Tibial artery (tissue), 4 donors: Measurements from ENCODE around the gene ARSI.

ENCODE experiments used
- DNase-seq, 2 donors: peaks; one replicate each; pipeline ENCODE4 v3.0.0-alpha.2; 2019
- H3K27ac ChIP-seq, 2 donors: fragments of 200-600 bp; sonication (generic) in 1 of 2; 1 replicate in 1 of 2; 2 replicates in 1 of 2; pipeline ENCODE4 v1.5.1; 2018 to 2019; ENCODE audit warnings: mild to moderate bottlenecking in 1 of 2
- H3K27me3 ChIP-seq, 2 donors: fragments of 200-600 bp; sonication (generic) in 1 of 2; one replicate each; pipeline versions ENCODE4 v1.5.1 to v1.6.0; 2016 to 2019
- H3K36me3 ChIP-seq, 3 donors: fragments of 200-600 bp; sonication (generic) in 2 of 3; one replicate each; pipeline ENCODE4 v1.5.1; 2016 to 2019; ENCODE audit warnings: mild to moderate bottlenecking in 2 of 3
- H3K4me1 ChIP-seq, 4 donors: fragments of 200-600 bp; sonication (generic) in 2 of 4; 1 replicate in 3 of 4; 2 replicates in 1 of 4; pipeline ENCODE4 v1.5.1; 2016 to 2019
- H3K4me3 ChIP-seq, 2 donors: fragments of 200-600 bp; sonication (generic) in 1 of 2; 1 replicate in 1 of 2; 2 replicates in 1 of 2; pipeline ENCODE4 v1.5.1; 2018 to 2019; ENCODE audit warnings: mild to moderate bottlenecking in 2 of 2
- H3K9me3 ChIP-seq, 3 donors: fragments of 200-600 bp; sonication (generic) in 1 of 3; one replicate each; pipeline ENCODE4 v1.5.1; 2016 to 2019
- intact Hi-C: fragments of 100-400 bp; cut with DNase I; formaldehyde crosslinking; loops from one replicate; pipeline ENCODE4 v1.15.0; 2023; ENCODE audit warnings: low total_unique reads
- TF ChIP-seq, protein P1 (sequence below), 2 experiments: fragments of 200-600 bp in 1 of 2; fragments of 450-650 bp in 1 of 2; IDR thresholded peaks; one replicate each; pipeline ENCODE4 v1.5.1; 2017 to 2019; ENCODE audit warnings: antibody characterized with exemption in 2 of 2, mild to moderate bottlenecking in 1 of 2, moderate library complexity in 1 of 2

Gene ARSI

DNA sequence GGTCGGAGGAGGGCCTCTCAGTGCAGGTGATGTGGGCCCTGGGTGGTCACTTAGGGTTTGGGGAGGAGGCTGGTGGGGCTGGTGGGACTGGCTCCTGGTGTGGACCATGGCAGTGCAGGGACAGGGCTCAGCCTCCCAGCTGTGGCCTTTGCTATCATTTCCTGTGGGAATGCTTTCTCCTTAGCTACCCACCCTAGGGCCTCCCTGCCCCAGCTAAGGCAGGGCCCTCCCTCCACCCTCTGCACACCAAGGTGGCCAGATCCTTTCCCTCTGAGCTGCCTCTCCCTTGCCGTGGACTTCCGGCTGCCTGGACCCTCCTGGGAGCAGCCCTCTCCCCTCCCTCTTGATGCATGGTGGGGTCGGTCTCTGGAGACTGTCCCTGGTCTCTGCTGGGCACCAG is 22.7 kb upstream of the ARSI start:
- Histone ChIP-seq H3K4me1 (no peaks in the 10 kb centered on the region), H3K27ac (no peak overlapping the region), H3K4me3 (no peak overlapping the region), H3K36me3 (no peaks in the 10 kb centered on the region), H3K9me3 (no peaks in the 10 kb centered on the region), H3K27me3 (no peaks in the 10 kb centered on the region)
- intact Hi-C loops: no loop called here
- TF ChIP-seq, protein P1, sequence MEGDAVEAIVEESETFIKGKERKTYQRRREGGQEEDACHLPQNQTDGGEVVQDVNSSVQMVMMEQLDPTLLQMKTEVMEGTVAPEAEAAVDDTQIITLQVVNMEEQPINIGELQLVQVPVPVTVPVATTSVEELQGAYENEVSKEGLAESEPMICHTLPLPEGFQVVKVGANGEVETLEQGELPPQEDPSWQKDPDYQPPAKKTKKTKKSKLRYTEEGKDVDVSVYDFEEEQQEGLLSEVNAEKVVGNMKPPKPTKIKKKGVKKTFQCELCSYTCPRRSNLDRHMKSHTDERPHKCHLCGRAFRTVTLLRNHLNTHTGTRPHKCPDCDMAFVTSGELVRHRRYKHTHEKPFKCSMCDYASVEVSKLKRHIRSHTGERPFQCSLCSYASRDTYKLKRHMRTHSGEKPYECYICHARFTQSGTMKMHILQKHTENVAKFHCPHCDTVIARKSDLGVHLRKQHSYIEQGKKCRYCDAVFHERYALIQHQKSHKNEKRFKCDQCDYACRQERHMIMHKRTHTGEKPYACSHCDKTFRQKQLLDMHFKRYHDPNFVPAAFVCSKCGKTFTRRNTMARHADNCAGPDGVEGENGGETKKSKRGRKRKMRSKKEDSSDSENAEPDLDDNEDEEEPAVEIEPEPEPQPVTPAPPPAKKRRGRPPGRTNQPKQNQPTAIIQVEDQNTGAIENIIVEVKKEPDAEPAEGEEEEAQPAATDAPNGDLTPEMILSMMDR (IDR thresholded peaks at IDR 0.05): no peak
- no peak for DNase-seq

DNA sequence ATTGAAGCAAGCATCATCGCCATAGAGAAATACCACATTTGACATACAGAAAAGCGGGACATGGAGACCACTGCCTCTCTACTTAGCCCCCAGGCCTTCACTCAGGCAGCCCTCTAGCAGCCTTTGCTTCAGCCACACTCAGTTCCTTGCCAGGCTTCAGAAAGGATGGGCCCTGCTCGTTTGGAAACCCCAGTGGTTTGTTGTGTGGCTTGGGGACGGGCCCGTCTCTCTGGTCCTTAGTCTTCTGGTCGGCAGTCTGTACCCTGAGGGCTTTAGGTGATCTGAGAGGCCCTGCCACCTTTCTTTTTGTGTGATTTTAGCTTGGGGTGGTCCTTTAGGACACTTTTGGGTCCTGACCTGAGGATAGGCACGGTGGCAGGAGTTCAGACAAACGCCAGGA is 21.1 kb upstream of the ARSI start:
- no peak for DNase-seq
- TF ChIP-seq, protein P1 (IDR thresholded peaks at IDR 0.05): no peak
- Histone ChIP-seq H3K27ac (no peak overlapping the region), H3K36me3 (no peaks in the 10 kb centered on the region), H3K4me3 (no peak overlapping the region), H3K9me3 (no peaks in the 10 kb centered on the region), H3K4me1 (peaks cover 0 to 3% (median 0%) of the 10 kb centered on the region in 4 donors), H3K27me3 (no peaks in the 10 kb centered on the region)
- intact Hi-C loops: no loop called here

DNA sequence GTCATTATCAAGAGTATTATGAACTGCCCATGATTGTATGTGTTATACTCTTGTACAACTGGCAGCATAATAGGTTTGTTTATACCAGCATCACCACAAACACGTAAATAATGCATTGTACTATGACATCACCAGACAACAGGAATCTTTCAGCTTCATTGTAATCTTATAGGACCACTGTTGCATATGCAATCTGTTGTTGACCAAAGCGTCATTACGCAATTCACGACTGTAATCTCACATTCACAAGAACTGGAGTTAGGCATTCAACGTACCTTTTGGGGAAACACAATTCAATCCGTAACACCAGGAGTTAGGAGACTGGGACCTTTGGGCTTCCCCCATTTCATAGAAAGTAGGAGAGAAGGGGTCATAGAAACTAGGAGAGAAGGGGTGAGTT is 20.4 kb upstream of the ARSI start:
- no peak overlapping the region for H3K27ac ChIP-seq
- peaks cover 0 to 3% (median 0%) of the 10 kb centered on the region in 4 donors for H3K4me1 ChIP-seq
- no peaks in the 10 kb centered on the region for H3K27me3 ChIP-seq
- no peak overlapping the region for H3K4me3 ChIP-seq
- TF ChIP-seq, protein P1 (IDR thresholded peaks at IDR 0.05): no peak
- intact Hi-C loops: no loop called here
- H3K36me3 ChIP-seq: no peaks in the 10 kb centered on the region
- H3K9me3 ChIP-seq: no peaks in the 10 kb centered on the region
- no peak for DNase-seq

DNA sequence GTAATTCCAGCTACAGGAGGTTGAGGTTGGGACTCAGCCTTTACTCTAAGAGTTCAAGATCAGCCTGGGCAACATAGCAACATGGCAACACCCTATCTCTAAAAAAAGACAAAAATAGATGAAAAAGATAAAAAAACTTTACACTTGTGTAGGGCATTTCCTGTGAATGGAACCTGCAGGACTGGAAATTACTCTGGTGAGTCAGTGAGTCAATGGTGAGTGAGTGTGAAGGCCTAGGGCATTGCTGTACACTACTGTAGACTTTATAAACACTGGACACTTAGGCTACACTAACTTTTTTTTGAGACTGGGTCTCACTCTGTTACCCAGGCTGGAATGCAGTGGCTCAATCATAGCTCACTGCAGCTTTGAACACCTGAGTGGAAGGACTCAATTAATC is 19.5 kb upstream of the ARSI start:
- H3K27me3 ChIP-seq: no peaks in the 10 kb centered on the region
- peaks cover 0 to 3% (median 0%) of the 10 kb centered on the region in 4 donors for H3K4me1 ChIP-seq
- H3K27ac ChIP-seq: no peak overlapping the region
- TF ChIP-seq, protein P1 (IDR thresholded peaks at IDR 0.05): no peak
- H3K36me3 ChIP-seq: no peaks in the 10 kb centered on the region
- H3K4me3 ChIP-seq: no peak overlapping the region
- no peak for DNase-seq
- intact Hi-C loops: no loop called here
- no peaks in the 10 kb centered on the region for H3K9me3 ChIP-seq

DNA sequence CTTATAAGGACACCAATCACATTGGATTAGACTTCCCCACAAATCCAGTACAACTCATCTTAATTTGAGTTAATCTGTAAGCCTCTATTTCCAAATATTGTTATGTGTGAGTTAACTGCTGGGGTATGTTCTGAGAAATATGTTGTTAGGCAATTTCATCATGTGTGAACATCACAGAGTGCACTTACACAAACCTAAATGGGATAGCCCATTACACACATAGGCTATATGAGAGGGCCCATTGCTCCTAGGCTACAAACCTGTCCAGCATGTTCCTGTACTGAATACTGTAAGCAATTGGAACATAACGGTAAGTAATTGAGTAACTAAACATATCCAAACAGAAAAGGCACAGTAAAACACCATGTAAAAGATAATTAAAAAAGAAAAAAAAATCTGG is 19.1 kb upstream of the ARSI start:
- Histone ChIP-seq H3K36me3 (no peaks in the 10 kb centered on the region), H3K27me3 (no peaks in the 10 kb centered on the region), H3K4me1 (peaks cover 0 to 3% (median 0%) of the 10 kb centered on the region in 4 donors), H3K27ac (no peak overlapping the region), H3K9me3 (no peaks in the 10 kb centered on the region), H3K4me3 (no peak overlapping the region)
- intact Hi-C loops: no loop called here
- TF ChIP-seq, protein P1 (IDR thresholded peaks at IDR 0.05): no peak
- no peak for DNase-seq

DNA sequence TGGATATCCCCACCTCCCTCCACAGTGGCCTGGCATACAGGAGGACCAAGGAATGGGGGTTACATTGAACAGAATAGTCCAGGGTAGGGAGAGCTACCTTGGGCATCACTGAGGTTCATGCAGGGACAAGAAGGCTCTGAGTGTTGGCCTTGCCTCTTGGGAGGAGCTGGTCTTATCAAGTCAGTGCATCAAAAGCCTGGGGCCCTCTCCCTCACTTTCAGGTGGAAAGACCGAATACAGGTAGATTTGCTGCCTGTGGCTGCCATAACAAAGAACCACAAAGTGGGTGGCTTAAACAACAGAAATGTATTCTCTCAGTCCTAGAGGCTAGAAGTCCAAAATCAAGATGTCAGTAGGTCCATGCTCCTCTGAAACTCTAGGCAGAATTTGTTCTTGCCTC is 18.5 kb upstream of the ARSI start:
- TF ChIP-seq, protein P1 (IDR thresholded peaks at IDR 0.05): no peak
- H3K4me3 ChIP-seq: no peak overlapping the region
- no peaks in the 10 kb centered on the region for H3K9me3 ChIP-seq
- no peaks in the 10 kb centered on the region for H3K27me3 ChIP-seq
- H3K27ac ChIP-seq: no peak overlapping the region
- H3K36me3 ChIP-seq: no peaks in the 10 kb centered on the region
- DNase-seq: no peak
- intact Hi-C loops: no loop called here
- peaks cover 0 to 3% (median 0%) of the 10 kb centered on the region in 4 donors for H3K4me1 ChIP-seq
